ENCODE measurements around the gene CEP128.

Gene CEP128

GRCh38 chr14:80477388-80478160, 464.0 kb downstream of the CEP128 start:
- no peak for DNase-seq (ENCODE audit: low read depth)

GRCh38 chr14:80475074-80475473, 466.5 kb downstream of the CEP128 start:
- no peak for DNase-seq (ENCODE audit: low read depth)

DNA sequence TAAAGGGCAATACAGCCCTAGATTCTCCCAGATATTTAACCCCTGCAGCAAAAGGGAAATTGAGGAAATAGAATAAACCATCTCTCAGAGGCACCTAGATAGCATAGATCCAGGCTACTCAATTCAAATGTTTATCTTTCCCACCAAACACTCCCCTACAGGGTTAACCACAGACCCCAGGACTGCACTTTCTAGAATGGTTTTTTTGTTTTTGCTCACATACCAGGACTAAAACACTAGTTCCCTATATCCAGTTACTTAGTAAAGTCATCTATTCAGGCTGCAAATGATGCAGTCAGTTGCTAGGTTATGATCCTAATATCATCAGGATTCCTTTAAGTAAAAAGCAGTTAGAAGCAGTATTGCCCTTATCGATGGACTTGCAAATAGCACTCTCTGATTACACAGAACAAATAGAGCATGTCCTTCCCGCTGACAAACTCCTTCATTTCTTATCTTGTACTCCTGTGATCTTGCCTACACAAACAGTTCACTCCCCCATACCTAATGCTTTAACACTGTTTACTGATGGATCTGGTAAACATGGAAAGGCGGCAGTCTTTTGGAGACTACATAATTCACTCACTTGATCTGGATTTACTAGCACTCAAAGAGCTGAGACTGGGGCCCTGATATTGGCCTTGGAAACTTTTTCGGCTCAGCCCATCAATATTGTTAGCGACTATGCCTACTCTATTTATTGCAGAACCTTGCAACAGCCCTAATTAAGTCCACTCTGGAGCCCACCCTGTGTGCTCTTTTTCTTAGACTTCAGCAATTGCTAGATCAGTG, 473.0 kb downstream of the CEP128 start:
- DNase-seq (ENCODE audit: low read depth): no peak

- no peak for DNase-seq (ENCODE audit: low read depth)
These were observed 475.9 kb downstream of the CEP128 start for GRCh38 chr14:80465546-80466220.

GRCh38 chr14:80464531-80465149, 476.9 kb downstream of the CEP128 start:
- no peak for DNase-seq (ENCODE audit: low read depth)

DNA sequence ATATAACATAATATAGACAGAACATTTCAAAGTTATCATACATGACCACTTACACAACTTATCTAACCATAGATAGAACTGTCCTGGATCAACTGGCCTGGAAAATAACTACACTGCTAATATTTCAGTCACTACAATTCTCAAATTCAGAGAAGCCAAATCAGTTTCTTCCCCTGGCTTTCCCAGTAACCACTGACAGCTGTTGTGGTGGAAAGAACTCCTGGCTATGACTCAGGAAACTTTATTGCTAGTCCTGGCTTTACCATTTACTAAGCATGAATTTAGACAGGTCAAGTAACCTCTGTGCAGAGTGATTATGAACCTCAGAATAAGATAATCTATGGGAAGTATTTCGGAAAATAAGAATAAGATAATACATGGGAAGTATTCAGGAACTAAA, 485.3 kb downstream of the CEP128 start:
- DNase-seq (ENCODE audit: low read depth): no peak

- DNase-seq (ENCODE audit: low read depth): no peak
These were observed 486.5 kb downstream of the CEP128 start for GRCh38 chr14:80455031-80455430.

DNA sequence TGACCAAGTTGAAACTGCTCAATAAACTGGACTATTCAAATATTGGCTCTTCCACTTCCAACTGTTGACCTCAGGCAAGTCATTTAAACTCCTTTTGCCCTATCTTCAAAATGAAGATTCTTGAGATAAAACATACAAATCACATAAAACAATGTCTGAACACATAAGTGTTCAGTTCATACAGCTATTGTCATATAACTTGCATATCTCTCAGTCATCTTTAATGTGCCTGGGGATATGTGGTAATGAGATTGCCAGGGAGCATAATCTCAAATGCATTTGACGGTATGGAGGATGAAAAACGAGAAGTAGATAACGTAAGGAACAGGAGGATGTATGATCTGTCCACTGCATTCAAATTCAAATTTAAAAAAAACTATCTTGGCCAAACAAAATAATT, 493.3 kb downstream of the CEP128 start:
- no peak for DNase-seq (ENCODE audit: low read depth)

DNA sequence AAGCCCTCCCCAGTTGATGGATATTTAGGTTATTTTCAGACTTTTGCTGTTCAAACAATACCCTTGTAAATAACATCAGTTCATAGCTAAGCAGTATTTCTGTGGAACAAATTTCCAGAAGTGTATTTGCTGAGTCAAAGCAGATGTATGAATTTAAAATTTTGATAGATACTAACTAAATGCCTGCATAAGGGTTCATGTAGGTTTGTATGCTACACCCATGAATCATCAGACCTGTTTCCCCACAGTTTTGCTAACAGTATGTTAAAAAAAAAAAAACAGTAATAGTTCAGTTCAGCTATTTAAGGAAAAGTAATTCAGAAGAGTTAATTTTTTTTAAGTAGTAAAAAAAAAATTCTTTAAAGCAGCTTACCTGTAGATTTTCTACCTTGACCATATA, 494.1 kb downstream of the CEP128 start:
- no peak for DNase-seq (ENCODE audit: low read depth)

All from stimulated activated CD8-positive, alpha-beta memory T cell treated with anti-CD3 and anti-CD28 coated beads, Interleukin-4, amount 100 ng/mL, for 24 hours (primary cell).